OCI-M1 (cell line): ENCODE data around the gene PPP1R1C.
"Not testable (repeated sequence)": the region's sequence is repeated elsewhere in the genome, so short reads cannot be mapped to it uniquely, and the experiment has no call there.

Experiments used
- DNase-seq: peaks from one replicate; lab custom pipeline; 2025; lab: John Stamatoyannopoulos, UW

Gene PPP1R1C, protein sequence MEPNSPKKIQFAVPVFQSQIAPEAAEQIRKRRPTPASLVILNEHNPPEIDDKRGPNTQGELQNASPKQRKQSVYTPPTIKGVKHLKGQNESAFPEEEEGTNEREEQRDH

DNA sequence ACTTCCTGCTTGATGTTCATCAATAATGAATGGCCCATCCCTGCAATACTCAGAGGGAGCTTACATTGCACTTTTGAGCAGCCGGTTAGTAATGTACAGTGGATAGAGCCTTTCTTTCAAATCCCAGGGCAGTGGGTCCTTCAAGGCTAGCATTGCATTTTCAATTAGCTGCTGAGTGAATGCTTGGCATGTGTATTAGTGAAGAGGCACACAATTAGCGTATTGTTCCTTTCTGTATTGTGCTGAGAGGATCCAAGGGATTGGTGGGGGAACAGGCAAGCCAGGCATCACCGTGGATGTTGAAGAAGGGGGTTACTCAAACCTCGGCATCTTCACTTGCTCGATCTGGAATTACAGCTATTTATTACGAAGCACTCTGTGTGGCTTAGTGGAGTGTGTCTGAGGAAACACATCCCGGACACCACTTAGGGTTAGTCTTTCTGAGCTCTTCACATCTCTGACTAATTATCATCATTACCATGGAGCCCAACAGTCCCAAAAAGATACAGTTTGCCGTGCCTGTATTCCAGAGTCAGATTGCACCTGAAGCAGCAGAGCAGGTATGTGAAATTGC is at the start of gene PPP1R1C:
Gene PPP1R1C (plus strand): TSS at position 222 of the 574 bp plus-strand sequence. CDS start 258 bp downstream, at position 480.
- no peak for DNase-seq

- DNase-seq: peak; percentile 72
Observed at GRCh38 chr2:181937473-181937872, 48.2 kb upstream of the PPP1R1C start.

- no peak for DNase-seq
Observed at GRCh38 chr2:181943411-181944124, 42.1 kb upstream of the PPP1R1C start.

GRCh38 chr2:181944164-181944913 is 41.3 kb upstream of the PPP1R1C start:
- no peak for DNase-seq

DNA sequence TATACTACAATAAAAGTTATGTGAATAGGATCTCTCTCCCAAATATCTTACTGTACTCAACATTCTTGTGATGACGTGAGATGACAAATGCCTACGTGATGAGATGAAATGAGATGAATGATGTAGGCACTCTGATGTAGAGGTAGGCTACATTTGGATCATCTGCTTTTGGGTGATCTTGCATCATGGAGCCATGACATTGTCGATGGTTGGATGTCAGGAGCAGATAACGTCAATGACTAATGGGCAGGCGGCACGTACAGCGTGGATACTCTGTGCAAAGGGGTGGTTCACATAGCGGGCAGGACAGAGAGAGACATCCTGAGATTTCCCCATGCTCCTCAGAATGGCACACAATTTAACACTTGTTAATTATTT is 40.8 kb upstream of the PPP1R1C start:
- DNase-seq: no peak

DNA sequence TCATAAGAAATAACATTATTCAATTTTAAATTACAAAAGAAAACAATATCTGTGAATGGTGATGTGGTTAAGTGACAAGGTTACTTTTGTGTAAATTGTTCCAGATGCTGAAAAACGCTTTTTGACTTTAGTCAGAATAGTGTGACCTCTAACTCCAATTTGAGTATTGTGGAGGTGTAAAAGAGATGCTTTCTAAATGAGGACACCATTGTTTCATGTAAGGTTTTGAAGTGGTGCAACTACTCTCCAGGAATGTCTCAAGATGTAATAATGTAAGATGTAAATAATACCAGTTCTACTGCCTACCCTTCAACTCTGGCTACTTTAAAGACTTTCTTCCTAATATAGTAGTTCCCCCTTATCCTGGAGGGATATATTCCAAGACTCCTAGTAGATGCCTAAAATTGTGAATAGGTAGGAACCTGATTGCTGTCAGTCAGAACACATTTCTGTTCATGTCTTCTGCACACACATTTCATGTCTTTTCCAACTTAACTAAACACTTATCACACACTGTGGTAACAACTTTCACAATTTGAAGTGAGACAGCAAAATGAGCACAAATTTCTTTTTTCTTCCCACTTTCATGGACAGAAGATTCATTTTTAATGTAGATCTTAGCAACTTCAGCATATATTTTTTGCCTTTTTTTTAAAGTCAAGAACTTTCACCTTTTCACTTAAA is 39.1 kb upstream of the PPP1R1C start:
- DNase-seq: no peak

DNA sequence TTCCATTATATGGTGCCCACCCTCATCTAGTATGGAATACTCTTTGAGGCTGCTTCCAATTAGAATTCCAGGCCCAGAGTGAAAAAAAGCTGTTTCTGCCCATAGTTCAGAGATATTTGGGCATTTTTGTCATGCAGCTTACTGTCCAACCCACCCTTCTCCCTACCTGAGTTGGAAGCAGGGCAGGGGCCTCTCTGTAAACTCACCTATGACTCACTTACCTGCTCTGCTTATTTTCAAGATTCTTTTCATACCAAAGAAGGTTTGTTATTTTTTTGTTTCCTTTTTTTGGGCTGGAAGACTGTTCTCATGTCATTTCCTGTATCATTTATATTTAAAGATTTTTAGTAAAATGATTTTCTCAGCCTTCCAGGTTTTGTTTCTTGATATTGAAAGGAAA is 38.4 kb upstream of the PPP1R1C start:
- DNase-seq: no peak

DNA sequence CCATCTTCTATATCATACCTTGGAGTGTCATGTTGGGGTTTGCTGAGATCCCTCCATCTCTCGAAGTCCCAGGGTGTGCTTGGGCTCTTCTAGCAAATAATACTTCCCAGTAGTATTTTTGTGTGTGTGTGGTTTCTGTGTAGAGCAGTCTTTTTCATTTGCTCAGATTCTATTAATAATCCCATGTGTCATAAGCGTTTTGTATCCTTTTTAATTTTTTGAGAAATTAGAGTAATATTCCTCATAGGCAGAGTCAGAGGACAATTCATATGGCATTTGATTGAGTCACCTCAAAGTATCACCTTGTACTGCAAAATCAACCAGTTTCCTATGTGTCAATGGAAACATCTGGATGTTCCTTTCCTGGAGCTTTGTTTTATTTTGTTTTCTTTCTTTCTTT is 37.4 kb upstream of the PPP1R1C start:
- DNase-seq: no peak

DNA sequence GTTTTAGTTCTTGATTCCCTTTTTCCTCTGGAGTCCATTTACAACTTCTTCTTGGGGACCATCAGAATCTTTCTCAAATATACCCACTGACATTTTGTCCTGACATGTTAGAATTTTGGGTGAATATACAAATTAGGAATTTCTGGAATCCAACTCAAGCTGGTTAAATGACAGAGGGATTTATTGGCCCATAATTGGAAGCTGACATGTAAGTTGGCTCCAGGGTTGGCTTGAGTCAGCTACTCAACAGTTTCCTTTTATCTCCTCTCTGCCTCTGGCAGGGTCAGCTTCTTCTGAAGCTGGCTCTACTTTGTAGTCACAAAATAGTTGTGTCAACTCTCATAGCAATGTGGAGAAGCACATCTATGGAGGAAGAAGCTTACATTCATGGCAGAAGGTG is 36.6 kb upstream of the PPP1R1C start:
- DNase-seq: no peak

GRCh38 chr2:181952404-181953226 is 33.0 kb upstream of the PPP1R1C start:
- no peak for DNase-seq

DNA sequence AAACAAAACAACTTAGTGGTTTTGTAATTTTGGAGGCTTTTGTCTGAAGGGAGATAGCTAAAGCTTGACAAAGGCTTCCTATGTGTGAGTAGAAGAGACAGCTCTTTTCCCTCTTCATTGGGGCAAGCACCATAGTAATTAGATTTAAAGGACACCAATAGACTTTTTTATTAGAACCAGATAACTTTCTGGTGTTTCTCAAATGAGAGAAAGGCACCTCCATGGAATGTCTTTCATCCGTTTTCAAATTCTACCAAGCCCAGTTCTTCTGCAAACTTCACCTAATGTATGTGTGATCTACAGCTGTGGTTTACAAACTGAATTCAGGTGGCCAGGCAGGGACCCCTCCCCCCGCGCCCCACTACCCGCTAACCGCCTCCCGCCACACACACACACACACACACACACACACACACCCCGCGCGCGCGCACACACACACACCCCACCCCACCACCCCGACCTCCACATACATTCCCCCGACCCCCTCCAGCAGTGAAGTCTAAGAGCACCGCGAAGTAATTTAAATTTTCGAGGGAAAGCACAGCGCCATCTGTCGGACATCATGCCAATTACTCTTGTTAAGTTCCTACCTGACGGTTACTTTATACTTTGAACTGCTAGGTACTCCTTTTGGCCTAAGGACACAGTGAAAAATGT is 31.6 kb upstream of the PPP1R1C start:
- DNase-seq: peak; percentile 90

DNA sequence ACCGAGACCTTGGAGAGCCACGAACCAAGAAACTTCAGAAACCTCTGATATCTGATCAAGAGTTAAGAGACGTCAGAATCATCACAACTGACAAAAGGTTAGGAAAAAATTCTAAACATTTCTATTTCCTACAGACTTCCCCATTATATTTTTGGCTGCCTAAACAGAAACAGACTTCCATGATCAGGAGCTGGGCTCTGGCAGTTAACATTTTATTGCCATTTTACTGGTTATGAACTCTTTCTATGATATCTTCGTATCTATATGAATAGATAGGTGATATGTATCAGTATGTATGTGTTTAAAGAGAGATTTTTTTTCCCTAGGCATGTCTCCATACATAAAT is 31.1 kb upstream of the PPP1R1C start:
- no peak for DNase-seq

DNA sequence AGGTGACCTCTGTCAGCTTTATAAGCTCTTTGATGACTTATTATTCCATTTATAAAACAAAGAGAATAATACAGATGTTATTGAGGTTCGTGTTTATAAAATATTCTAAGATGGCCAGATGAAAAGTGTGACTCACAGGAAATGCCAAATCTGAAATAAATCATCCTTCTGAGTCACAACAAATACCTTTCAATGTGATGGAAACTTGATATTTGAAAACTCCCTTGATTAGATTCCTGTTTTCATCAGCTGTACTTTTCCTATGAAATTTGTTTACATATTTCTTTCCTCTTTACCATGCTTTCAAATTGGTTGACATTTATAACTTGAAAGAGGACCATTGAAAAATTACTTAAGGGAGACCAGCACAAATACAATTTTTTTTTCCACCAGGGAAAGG is 30.6 kb upstream of the PPP1R1C start:
- no peak for DNase-seq

GRCh38 chr2:181955866-181956265 is 29.8 kb upstream of the PPP1R1C start:
- not testable (repeated sequence) for DNase-seq

- no peak for DNase-seq
Observed at GRCh38 chr2:181957668-181958067, 28.0 kb upstream of the PPP1R1C start.

GRCh38 chr2:181958726-181959125 is 26.9 kb upstream of the PPP1R1C start:
- no peak for DNase-seq

- DNase-seq: no peak
Observed at GRCh38 chr2:181959508-181959907, 26.1 kb upstream of the PPP1R1C start.

GRCh38 chr2:181961167-181961566 is 24.5 kb upstream of the PPP1R1C start:
- not testable (repeated sequence) for DNase-seq

GRCh38 chr2:181962142-181962541 is 23.5 kb upstream of the PPP1R1C start:
- no peak for DNase-seq

- DNase-seq: peak; percentile 4
Observed at GRCh38 chr2:181970160-181970794, 15.4 kb upstream of the PPP1R1C start.

- no peak for DNase-seq
Observed at GRCh38 chr2:181971032-181971431, 14.6 kb upstream of the PPP1R1C start.
